Liver (tissue), 9 donors: ENCODE data around the gene SPATA46. TPM values are rescaled to one million over a fixed set of nuclear protein-coding genes. Genes with fewer than 3 reads are reported as not detected.

Experiments
- DNase-seq: peaks from one replicate; pipeline ENCODE4 v3.0.0-alpha.2; 2017; ENCODE audit warnings: low spot score
- H3K27ac ChIP-seq, 2 donors: one replicate each; pipeline ENCODE4 v1.7.0; 2013; ENCODE audit warnings: inconsistent platforms in 2 of 2, low read length in 2 of 2, control low read depth in 1 of 2, low read depth in 1 of 2, mild to moderate bottlenecking in 1 of 2
- H3K27me3 ChIP-seq, 4 donors: one replicate each; pipeline versions ENCODE4 v1.6.1 to v1.7.0; 2013; ENCODE audit warnings: low read length in 3 of 4, inconsistent platforms in 1 of 4, mild to moderate bottlenecking in 1 of 4, moderate library complexity in 1 of 4; ENCODE audit not compliant: control insufficient read depth in 4 of 4, insufficient read depth in 4 of 4
- H3K36me3 ChIP-seq, 4 donors: one replicate each; pipeline versions ENCODE4 v1.6.1 to v1.7.0; 2013; ENCODE audit warnings: low read length in 3 of 4, mild to moderate bottlenecking in 3 of 4, low read depth in 1 of 4, moderate library complexity in 1 of 4; ENCODE audit not compliant: control insufficient read depth in 4 of 4, insufficient read depth in 3 of 4
- H3K4me1 ChIP-seq, 4 donors: one replicate each; pipeline versions ENCODE4 v1.6.1 to v1.7.0; 2013; ENCODE audit warnings: low read length in 3 of 4, mild to moderate bottlenecking in 3 of 4, moderate library complexity in 1 of 4; ENCODE audit not compliant: control insufficient read depth in 4 of 4, insufficient read depth in 4 of 4
- H3K4me3 ChIP-seq, 3 donors: one replicate each; pipeline versions ENCODE4 v1.6.1 to v1.7.0; 2013; ENCODE audit warnings: low read length in 3 of 3, control low read depth in 1 of 3, low read depth in 1 of 3, mild to moderate bottlenecking in 1 of 3
- H3K9ac ChIP-seq, 2 donors: one replicate each; pipeline ENCODE4 v1.7.0; 2013; ENCODE audit warnings: low read length in 2 of 2, mild to moderate bottlenecking in 2 of 2, moderate library complexity in 2 of 2, control low read depth in 1 of 2, low read depth in 1 of 2
- H3K9me3 ChIP-seq, 4 donors: one replicate each; pipeline versions ENCODE4 v1.6.1 to v1.7.0; 2013; ENCODE audit warnings: low read length in 3 of 4; ENCODE audit not compliant: control insufficient read depth in 4 of 4
- ATF3 ChIP-seq: IDR thresholded peaks from 2 replicates; pipeline ENCODE4 v1.6.1; 2016; ENCODE audit warnings: antibody characterized with exemption
- EGR1 ChIP-seq, 2 donors: IDR thresholded peaks; 2 replicates each; pipeline ENCODE4 v1.6.1; 2016 to 2018; ENCODE audit warnings: antibody characterized with exemption in 2 of 2, low read depth in 2 of 2
- FOXA2 ChIP-seq: IDR thresholded peaks from 2 replicates; pipeline ENCODE4 v1.6.1; 2016; ENCODE audit warnings: antibody characterized with exemption
- GABPA ChIP-seq, 2 donors: IDR thresholded peaks in 1 of 2; conservative IDR thresholded peaks in 1 of 2; 2 replicates each; pipeline ENCODE4 v1.6.1; 2016; ENCODE audit warnings: antibody characterized with exemption in 2 of 2, mild to moderate bottlenecking in 1 of 2, moderate library complexity in 1 of 2
- HNF4G ChIP-seq: IDR thresholded peaks from 2 replicates; pipeline ENCODE4 v1.6.1; 2016; ENCODE audit warnings: antibody characterized with exemption
- MAX ChIP-seq: IDR thresholded peaks from 2 replicates; pipeline ENCODE4 v1.6.1; 2016; ENCODE audit warnings: antibody characterized with exemption
- RAD21 ChIP-seq, 2 donors: IDR thresholded peaks; 2 replicates each; pipeline ENCODE4 v1.6.1; 2016; ENCODE audit warnings: antibody characterized with exemption in 2 of 2, mild to moderate bottlenecking in 2 of 2
- RXRA ChIP-seq, 2 donors: IDR thresholded peaks; 2 replicates each; pipeline ENCODE4 v1.6.1; 2017 to 2018; ENCODE audit warnings: antibody characterized with exemption in 2 of 2, mild to moderate bottlenecking in 1 of 2
- SP1 ChIP-seq: IDR thresholded peaks from 2 replicates; pipeline ENCODE4 v1.6.1; 2018; ENCODE audit warnings: antibody characterized with exemption, mild to moderate bottlenecking
- TAF1 ChIP-seq: conservative IDR thresholded peaks from 2 replicates; pipeline ENCODE4 v1.6.1; 2016; ENCODE audit warnings: antibody characterized with exemption, mild to moderate bottlenecking
- WGBS: extraction: QIAGEN DNeasy Blood & Tissue Kit; methylation state at CpG from one replicate; pipeline ENCODE4 v1.1.7; 2013; 5-methylcytosine and 5-hydroxymethylcytosine counted together
- polyA plus RNA-seq, 2 donors: library from polyadenylated mRNA; stranded (reverse) in 1 of 2; unstranded in 1 of 2; fragments of 200-250 nt in 1 of 2; fragments of >200 nt in 1 of 2; fragmentation: Nextera tagmentation in 1 of 2; extraction: Ambion mirVana in 1 of 2; gene quantifications; one replicate each; pipeline versions ENCODE4 v1.2.1 to v1.2.3, GENCODE V29; 2013 to 2015
- total RNA-seq, 2 donors: library from RNA; depleted of rRNA; stranded (reverse); fragments of >200 nt; gene quantifications; one replicate each; pipeline ENCODE4 v1.2.3, GENCODE V29; 2014
- TF ChIP-seq, protein P1 (sequence below): fragments of 150-350 bp; IDR thresholded peaks from 2 replicates; pipeline ENCODE4 v1.5.1; 2017; ENCODE audit warnings: improper control_type of control experiment, low read depth, low read length; ENCODE audit not compliant: missing input control
- TF ChIP-seq, protein P2 (sequence below): IDR thresholded peaks from 2 replicates; pipeline ENCODE4 v1.6.1; 2016; ENCODE audit warnings: antibody characterized with exemption, mild to moderate bottlenecking
- donor health status: healthy.
- donor health status: healthy.
- donor health status: healthy.
- donor health status: healthy.
- donor health status: healthy.

Gene SPATA46
- total and polyA plus RNA-seq, 4 donors = 0.06 to 0.17 TPM; not detected in 2

- Histone ChIP-seq H3K4me3 (no peak overlapping the region), H3K9me3 (no peaks in the 10 kb centered on the region), H3K4me1 (no peaks in the 10 kb centered on the region), H3K27ac (no peak overlapping the region), H3K27me3 (peaks cover 0 to 2% (median 0%) of the 10 kb centered on the region in 4 donors), H3K9ac (no peak overlapping the region), H3K36me3 (no peaks in the 10 kb centered on the region)
- WGBS = 78% methylated on average over 5 of the region's 5 CpGs
- DNase-seq = no peak
- TF ChIP-seq EGR1 (IDR thresholded peaks at IDR 0.05; ENCODE audit: low read depth in 2 of 2) = no peak
- no peak for TF ChIP-seq RXRA (IDR thresholded peaks at IDR 0.05)
- no peak for TF ChIP-seq ATF3
- no peak for TF ChIP-seq SP1
- no peak for TF ChIP-seq FOXA2
- no peak for TF ChIP-seq MAX
These were observed 28.0 kb upstream of the SPATA46 start for GRCh38 chr1:162404550-162405160.

GRCh38 chr1:162400790-162401355, 24.2 kb upstream of the SPATA46 start:
- WGBS = 92% methylated on average over 10 of the region's 10 CpGs
- TF ChIP-seq HNF4G (no peak), GABPA (IDR thresholded peaks at IDR 0.05 in 1 of 2, conservative IDR thresholded peaks at IDR 0.05 in 1 of 2) (no peak), RXRA (IDR thresholded peaks at IDR 0.05) (no peak), TAF1 (no peak), FOXA2 (no peak), RAD21 (IDR thresholded peaks at IDR 0.05) (no peak), SP1 (no peak), MAX (no peak)
- TF ChIP-seq, protein P1, sequence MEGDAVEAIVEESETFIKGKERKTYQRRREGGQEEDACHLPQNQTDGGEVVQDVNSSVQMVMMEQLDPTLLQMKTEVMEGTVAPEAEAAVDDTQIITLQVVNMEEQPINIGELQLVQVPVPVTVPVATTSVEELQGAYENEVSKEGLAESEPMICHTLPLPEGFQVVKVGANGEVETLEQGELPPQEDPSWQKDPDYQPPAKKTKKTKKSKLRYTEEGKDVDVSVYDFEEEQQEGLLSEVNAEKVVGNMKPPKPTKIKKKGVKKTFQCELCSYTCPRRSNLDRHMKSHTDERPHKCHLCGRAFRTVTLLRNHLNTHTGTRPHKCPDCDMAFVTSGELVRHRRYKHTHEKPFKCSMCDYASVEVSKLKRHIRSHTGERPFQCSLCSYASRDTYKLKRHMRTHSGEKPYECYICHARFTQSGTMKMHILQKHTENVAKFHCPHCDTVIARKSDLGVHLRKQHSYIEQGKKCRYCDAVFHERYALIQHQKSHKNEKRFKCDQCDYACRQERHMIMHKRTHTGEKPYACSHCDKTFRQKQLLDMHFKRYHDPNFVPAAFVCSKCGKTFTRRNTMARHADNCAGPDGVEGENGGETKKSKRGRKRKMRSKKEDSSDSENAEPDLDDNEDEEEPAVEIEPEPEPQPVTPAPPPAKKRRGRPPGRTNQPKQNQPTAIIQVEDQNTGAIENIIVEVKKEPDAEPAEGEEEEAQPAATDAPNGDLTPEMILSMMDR = no peak
- TF ChIP-seq, protein P2, sequence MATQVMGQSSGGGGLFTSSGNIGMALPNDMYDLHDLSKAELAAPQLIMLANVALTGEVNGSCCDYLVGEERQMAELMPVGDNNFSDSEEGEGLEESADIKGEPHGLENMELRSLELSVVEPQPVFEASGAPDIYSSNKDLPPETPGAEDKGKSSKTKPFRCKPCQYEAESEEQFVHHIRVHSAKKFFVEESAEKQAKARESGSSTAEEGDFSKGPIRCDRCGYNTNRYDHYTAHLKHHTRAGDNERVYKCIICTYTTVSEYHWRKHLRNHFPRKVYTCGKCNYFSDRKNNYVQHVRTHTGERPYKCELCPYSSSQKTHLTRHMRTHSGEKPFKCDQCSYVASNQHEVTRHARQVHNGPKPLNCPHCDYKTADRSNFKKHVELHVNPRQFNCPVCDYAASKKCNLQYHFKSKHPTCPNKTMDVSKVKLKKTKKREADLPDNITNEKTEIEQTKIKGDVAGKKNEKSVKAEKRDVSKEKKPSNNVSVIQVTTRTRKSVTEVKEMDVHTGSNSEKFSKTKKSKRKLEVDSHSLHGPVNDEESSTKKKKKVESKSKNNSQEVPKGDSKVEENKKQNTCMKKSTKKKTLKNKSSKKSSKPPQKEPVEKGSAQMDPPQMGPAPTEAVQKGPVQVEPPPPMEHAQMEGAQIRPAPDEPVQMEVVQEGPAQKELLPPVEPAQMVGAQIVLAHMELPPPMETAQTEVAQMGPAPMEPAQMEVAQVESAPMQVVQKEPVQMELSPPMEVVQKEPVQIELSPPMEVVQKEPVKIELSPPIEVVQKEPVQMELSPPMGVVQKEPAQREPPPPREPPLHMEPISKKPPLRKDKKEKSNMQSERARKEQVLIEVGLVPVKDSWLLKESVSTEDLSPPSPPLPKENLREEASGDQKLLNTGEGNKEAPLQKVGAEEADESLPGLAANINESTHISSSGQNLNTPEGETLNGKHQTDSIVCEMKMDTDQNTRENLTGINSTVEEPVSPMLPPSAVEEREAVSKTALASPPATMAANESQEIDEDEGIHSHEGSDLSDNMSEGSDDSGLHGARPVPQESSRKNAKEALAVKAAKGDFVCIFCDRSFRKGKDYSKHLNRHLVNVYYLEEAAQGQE = no peak
- no peak for DNase-seq
- H3K27me3 ChIP-seq = peaks cover 0 to 2% (median 0%) of the 10 kb centered on the region in 4 donors
- no peaks in the 10 kb centered on the region for H3K4me1 ChIP-seq
- no peak overlapping the region for H3K27ac ChIP-seq
- no peaks in the 10 kb centered on the region for H3K36me3 ChIP-seq
- no peak overlapping the region for H3K9ac ChIP-seq
- H3K9me3 ChIP-seq = no peaks in the 10 kb centered on the region
- no peak overlapping the region for H3K4me3 ChIP-seq
